GM12891 (cell line): ENCODE results near the gene C12orf60.

Experiments used
- POLR2A ChIP-seq: IDR thresholded peaks from 2 replicates; pipeline ENCODE4 v1.6.1; 2011; ENCODE audit warnings: low read depth, low read length, control low read depth
- POLR2AphosphoS5 ChIP-seq: IDR thresholded peaks from 2 replicates; pipeline ENCODE4 v1.6.1; 2011; ENCODE audit warnings: low read depth, low read length, control low read depth
- SPI1 ChIP-seq: IDR thresholded peaks from 2 replicates; pipeline ENCODE4 v1.6.1; 2011; ENCODE audit warnings: low read depth, low read length, control low read depth
- TAF1 ChIP-seq: IDR thresholded peaks from 2 replicates; pipeline ENCODE4 v1.6.1; 2011; ENCODE audit warnings: low read depth, low read length, control low read depth

GRCh38 chr12:14868916-14869506 is 65.5 kb downstream of the C12orf60 start:
- TF ChIP-seq POLR2A, result no peak
- TF ChIP-seq POLR2AphosphoS5, result no peak
- TF ChIP-seq SPI1, result no peak
- no peak for TF ChIP-seq TAF1
